RKO (cell line): ENCODE results near the gene COBLL1.

Source experiments
- DNase-seq: peaks from one replicate; pipeline ENCODE4 v3.0.0-alpha.2; 2016; ENCODE audit warnings: low spot score

Gene COBLL1

DNA sequence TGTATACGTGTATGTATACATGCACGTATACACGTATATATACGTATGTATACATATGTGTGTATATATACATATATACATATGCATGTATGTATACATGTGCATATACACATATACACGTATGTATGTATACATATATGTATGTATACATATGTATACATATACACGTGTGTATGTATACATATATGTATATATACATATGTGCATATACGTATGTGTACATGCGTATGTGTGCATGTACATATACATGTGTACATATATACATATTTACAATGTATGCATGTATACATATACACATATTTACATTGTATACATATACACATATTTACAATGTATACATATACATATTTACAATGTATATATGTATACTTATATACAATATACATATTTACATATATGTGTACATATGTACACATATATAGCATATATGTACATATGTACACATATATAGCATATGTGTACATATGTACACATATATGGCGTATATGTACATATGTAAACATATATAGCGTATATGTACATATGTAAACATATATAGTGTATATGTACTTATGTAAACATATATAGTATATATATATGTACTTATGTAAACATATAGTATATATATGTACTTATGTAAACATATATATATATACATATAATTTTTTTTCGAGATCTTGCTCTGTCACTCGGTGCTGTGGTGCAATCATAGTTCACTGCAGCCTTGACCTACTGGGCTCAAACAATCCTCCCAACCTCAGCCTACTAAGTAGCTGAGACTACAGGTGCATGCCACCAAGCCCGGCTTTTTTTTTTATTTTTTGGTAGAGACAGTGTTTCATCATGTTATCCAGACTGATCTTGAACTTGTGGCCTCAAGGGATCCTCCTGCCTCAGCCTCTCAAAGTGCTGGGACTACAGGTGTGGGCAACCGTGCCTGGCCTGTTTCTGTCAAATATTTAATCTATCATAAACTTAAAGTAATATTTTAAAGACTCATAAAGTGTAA, 23.2 kb downstream of the COBLL1 start:
- DNase-seq: no peak

DNA sequence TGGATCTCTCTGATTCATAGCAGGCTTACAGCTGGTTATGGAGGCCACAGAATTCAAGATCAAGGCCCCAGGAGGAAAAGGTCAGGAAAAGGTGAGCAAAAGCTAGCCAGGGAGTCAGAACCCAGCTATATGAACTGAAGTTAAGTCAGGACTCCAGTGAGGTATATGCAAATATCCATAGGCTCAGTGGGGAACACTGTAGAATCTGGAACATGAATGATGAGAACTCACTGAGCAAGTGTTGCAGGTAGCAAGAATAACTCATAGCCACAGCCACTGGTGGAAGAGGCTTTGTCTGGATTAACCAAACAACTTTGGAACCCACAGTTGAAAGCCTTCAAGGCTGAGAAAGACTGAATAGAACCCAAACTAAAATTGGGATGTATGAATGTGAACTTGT, 24.7 kb downstream of the COBLL1 start:
- DNase-seq: no peak

DNA sequence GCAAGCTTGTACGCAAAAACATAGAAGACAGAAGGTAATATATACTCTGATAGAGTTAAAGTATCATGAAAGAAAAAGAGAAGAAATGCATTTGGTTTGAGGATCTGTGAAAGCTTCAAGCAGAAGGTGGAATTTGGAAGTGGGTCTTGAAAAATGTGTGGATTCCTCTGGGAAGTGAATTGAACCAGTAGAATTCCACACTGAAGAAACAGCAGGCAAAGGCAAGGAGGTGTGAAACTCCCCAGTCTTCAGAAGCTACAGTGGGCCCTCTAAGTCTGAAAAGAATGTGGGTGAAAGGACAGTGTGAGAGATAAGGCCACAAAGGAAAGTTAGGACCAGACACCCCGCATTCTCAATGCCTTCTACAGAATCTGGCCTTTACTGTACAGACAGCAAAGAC, 25.6 kb downstream of the COBLL1 start:
- DNase-seq: no peak

DNA sequence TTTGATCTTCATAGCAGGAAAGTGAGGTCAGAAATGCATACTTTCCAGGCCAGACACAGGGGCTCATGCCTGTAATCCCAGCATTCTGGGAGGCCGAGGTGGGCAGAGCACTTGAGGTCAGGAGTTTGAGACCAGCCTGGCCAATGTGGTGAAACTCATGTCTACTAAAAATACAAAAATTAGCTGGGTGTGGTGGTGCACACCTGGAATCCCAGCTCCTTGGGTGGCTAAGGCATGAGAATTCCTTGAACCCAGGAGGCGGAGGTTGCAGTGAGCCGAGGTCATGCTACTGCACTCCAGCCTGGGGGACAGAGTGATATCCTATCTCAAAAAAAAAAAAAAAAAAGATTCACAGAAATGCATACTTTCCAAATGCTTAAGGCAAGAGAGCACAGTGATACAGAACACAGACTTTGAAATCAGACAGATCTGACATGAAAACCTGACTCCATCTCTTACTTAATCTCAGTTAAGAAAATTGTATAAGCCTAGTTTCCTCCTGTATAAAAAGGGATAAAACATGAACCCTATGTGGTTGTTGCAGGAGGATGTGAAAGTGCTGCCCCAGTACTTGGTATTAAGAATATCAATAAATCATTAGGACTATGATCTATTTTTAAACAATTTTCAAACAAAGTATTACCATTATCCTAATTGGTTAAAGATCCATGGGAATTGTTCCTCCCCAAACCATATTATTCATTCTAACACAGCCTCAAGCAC, 26.4 kb downstream of the COBLL1 start:
- DNase-seq: no peak

DNA sequence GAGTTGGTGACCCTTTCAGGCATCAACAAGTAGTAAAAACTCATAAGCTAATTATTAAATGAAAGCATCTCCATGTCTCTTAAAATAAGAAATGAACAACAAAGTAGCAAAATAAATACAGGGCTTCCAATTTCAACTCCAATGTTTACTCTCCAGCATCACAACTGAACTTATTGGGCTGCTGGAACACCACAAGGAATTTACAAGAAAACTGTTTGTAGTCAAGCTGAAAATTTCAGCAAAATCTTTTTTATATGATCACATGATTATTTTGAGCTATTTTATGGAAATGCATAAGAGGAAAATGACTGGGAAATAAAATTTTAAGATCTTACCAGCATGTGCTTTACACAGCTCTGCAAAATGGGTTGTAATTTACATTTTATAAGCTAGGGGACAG, 28.1 kb downstream of the COBLL1 start:
- DNase-seq: no peak

DNA sequence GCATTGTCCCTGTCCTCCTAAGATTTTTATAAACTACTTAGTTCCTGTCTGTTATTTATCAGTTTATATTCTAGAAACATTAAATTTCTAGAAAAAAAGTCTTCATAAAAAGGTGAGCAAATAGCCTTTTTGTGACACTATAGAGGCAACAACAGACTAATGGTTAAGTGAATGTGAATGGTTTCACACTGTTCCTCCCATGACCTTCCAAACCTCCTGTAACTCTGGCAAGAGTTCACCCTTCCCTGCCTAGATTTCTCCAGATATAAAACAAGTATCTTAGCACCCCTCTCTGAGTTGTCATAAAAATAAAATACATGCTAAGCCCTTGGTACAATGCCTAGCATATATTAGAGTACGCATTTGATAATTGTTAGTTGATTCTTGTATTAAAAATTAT, 29.2 kb downstream of the COBLL1 start:
- no peak for DNase-seq

DNA sequence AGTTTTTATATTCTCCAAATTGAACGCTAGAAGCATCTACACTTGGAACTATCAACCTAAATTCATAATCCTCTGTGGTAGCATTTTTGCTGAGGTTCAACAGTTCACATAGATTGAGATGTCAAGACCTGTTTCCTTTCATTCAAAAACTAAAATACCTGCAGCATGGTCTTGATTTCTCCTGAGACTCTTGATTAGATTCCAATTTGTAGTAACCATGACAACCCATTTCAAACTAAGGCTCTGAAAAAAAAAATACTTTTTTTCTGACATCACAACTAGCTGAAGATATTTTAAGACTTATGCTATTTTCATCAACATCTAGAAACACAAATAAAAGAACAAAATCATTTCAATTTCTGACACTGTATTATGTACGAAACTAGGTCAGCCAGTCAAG, 29.8 kb downstream of the COBLL1 start:
- DNase-seq: no peak

DNA sequence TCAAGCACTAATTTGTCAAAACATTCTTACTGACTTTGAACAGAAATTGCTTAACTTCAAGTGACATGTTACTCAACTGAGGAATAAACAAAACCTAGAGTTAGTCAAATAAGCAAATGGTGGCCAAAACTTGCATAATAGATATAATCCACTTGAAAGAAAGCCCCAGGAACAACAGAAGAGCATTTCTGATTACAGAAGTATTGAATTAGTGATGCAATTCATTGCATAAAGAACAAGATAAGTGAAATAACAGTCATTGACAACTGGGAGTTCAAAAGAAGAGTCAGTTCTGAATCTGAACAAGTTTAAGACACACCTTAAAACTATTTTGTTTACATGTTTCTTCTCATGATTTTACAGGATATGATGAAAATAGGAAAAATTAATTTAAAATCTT, 30.8 kb downstream of the COBLL1 start:
- no peak for DNase-seq

DNA sequence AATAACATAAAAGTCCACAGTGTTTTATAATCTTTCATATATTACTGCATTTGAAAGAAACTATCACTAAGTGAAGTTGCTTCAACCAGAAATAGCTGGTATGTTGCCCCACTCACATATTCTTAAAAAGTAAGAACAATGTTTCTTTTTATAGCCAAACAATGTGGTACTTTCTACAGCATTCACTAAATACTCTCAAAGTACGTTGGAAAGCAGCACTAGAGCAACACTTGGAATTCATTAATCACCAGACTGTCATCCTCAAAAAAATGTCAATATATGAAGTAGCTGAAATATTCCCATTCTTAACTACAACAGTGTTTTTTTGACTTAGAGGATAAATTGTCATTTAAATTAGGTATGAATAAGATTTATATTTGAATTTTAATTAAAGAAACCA, 32.8 kb downstream of the COBLL1 start:
- no peak for DNase-seq

DNA sequence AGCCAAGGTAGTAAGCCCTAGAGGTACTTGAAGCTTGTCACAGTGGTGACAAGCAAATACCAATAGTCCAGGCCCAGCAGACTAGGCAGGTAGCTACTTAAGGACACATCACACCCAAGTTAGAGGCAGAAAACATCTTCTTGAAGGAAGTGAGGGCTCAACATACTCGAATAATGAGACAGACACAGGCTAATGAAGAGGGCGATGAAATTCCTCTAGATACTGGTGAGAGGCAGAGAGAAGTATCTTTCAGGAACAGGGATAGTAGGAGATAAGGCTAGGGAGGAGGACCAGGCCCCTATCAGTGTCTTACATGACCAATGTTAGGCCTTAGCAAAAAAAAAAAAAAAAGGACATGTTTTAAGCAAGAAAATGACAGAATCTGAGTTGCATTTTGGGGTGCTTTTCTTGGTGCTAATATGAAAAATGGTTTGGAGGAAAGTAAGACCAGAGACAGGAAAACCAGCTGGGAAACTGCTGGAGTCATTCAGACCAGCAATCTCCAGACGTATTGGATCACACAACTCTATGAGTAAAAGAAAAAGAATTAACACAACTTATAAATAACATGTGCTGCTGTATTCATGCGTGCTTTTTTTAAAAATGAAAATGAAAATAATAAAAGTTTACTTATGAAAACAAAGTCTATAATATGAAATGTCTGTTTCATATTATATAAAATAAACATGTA, 37.7 kb downstream of the COBLL1 start:
- no peak for DNase-seq

DNA sequence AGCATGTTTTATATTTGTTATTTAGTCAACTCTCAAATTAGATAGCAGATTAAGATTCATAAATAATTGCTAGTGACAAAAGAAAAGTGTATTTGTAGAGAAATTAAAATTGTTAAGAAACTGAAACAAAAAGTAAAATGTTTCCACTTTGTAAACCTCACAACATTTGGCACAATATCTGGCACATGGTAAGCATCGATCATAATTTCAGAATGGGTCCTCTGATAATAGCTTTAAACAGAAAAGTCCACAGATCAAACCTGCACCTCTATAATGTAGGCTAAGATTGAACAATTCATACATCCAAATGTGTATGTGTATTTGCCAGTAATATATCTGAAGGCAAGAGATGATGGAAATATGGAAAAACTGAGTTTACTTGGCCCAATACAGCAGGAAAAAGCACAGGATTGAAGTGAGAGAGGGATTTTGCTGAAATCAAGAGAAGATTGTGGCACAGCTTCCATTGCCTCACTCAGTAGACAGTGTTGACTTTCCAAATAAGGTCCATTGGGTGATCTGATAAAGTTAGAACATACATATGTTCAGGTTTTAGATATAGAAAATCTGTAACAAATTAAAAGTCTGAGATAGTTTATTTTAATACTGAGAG, 39.4 kb downstream of the COBLL1 start:
- DNase-seq: no peak

DNA sequence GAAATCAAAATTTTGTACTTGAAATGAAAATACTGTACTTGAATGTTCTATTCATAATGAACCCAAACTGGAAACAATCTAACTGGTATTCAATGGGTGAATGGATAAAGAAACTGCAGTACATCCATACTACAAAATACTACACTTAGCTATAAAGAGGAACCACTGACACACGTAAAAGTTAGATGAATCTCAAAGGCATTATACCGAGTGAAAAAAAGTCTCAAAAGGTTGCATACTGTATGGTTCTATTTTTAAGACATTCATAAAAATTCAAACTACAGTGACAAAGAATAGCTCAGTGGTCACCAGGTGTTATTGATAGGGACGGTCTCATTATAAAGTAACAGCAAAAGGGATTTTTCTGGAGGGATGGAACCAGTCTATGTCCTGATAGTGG, 41.1 kb downstream of the COBLL1 start:
- DNase-seq: no peak

DNA sequence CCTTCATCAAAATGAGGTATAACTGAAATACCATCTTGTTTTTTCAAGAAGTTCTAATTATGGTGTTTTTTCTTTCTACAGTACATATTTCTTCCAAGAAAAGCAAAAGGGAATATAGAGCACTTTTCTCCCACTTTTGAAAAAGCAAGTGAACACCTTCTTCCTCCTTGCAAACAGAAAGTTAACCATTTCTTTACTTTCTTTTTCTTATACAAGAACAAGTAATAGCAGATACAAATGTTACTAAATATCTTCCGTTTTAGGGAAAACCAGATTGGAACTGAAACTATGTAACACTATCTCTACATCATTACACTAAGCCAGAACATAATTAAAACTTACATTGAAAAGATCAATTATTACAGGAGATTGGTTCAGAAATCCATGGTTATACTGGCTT, 44.0 kb downstream of the COBLL1 start:
- no peak for DNase-seq

DNA sequence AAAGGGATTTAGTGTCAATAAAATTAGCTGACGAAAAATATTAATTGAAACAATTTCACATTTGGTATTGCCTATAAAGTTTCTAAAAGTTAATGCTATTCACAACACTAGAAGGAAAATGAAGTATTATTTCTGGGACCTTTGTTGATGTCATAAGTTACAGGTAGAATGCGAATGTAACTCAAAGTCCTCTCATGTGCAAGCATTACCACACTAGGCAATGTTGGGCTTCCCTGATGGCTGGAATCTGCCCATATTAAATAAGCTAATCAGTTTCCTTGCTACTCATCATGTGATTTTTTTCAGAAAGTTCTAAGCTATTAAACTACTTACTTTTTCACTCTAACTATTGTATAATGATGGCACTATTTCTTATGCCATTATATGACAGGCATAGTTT, 44.6 kb downstream of the COBLL1 start:
- DNase-seq: no peak

DNA sequence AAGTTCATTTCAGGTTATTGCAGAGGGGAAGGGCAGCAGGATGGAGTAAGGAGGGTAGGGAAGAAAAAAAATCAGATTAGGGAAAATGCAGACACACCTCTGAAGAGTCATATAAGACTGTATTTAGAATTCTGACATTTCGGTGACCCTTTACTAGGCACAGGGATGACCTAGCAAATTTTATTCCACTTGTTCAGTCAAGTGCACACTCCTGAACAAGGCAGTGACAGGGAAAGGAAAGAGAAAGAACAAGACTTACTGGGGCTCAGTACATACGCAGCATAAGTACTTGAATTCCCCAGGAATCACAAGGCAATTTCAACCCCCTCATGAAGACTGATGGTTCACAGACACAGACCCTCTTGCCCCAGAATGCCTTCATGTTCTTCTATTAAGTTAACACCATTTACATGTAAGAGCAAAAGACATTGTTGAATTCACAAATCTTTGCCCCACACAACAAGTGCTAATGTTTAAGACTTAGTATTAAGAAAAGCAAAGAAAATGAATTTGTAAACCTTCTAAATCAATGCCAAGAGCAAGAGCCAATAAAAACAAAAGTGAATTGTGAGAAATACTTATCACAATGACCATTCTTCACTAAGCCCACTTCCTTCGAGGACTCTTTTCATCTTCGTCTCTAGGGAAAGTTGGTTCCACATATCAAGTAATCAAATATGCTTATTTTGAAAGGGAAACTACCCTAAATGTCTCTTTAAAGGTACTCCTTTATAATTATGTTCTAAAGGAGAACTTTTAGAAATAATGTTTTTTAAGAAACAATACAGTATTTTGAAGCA, 47.0 kb downstream of the COBLL1 start:
- no peak for DNase-seq

DNA sequence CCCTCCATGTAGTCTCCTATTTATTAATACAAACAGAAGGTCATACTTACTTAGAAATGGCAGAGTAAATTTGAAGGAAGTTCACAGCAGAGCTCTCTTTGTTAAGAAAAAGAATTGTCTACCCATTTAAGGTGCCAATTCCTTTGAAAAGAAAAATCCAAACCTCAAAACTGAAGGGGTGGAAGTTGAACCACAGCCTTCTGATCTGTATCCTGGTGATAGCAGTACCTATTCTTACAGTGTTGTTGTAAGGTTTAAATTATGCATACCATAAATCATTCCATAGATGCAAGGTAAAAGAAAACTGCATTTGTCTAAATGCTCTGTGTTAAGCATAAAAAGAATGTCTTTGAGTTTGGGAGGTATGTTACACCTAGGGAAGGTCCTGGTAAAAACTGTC, 47.6 kb downstream of the COBLL1 start:
- no peak for DNase-seq

DNA sequence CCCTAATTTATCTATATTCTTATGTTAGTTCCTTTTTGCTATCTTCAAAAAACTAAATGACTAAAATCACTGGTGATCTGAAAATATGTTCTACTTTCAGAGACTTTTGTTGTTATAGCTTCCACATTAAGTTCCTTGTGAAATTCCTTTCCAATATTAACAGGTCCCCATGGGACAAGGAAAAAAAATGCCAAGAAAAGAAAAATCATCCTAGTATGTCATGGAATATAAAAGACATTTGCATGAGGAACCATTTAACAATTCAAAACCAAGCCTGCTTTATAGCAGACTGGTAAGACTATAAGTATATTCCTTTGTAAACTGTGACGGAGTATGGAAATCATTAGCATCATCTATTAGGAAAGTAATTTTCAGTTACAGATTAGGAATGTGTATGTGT, 48.1 kb downstream of the COBLL1 start:
- DNase-seq: no peak

DNA sequence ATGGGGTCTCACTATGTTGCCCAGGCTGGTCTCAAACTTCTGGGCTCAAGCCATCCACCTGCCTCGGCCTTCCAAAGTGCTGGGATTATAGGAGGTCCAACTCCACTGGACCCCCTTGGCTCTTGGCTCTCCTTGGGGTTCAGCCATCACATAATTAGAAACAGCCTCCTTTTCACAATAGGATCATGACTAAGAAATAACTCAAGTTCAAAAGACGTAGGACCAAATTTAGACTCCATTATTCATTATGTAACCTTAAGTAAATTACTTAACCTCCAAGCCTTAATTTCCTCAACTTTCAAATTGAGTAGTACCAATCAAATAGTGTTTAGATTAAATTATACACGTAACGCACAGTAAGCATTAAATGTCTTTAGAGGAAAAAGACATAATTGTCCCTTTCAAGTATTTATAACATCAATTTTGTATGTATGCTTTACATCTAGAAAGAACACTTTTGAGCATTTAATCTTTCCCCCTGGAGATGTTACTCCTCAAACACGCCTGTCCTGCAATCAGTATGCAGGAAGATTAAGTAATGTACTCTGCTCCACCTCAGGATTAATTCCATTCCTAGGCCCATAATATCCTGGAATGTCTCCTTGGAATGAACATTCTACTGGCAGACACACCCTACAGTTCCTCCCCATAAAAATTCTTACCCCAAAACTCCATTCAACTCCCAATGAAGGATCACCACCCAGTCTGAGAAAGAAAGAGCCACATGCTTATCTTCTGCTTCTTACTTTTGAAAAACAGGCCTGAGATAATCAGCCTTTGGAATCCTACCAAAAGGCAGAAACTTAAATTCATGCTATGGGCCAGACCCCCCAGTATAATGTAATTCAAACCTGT, 49.1 kb downstream of the COBLL1 start:
- DNase-seq: no peak

DNA sequence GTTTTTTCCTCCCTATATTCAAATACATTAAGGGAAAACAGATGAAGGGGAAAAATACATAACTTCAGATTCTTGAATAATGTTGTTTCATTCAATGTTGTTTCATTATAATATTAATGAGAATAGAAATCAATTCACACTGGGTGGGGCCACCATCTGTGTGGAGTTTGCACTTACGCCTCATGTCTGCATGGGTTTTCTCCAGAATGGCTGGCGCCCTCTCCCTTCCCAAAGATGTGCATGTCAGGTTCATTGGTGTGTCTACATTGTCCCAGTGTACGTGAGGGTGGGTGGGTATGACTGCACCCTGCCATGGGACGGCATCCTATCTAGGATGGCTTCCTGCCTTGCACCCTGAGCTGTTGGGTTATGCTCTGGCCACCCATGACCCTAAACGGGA, 51.7 kb downstream of the COBLL1 start:
- DNase-seq: no peak

DNA sequence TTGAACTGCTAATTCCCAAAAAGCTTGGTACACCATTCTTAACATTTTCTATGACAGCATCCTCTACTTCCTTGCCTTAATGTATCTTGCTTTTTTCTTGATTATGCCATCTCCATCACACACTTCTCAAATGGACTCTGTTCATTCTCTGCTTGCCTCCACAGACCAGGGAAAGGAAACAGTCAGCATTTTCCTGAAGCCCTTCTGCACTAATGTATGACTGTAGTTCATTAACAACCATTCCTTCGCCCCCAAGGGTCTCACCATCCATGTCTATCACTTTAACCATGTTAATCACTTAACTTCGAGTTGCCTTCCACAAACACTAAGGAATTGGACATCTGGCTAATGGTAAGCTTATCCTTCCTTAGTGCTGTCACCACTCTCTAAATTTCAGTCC, 54.8 kb downstream of the COBLL1 start:
- DNase-seq: no peak

DNA sequence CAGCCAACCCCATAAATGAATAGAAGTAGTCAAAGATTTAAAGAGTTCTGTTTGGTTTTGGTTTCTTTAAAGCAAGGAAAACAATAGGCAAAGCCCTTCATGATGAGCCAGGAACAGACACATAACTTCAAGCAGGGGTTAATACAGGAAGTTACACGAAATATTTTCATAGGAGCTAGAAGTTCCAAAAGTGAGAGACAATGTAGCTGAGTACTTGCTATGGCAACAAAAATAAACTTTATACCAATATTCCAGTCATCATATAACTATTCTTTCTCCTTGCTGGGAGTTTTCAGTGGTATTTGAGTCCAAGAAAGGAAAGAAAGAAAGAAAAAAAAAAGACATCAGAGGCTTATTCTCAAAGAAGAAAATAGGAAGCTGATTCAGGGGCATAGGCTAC, 56.2 kb downstream of the COBLL1 start:
- DNase-seq: no peak
